Bone marrow (tissue), 2 donors: Measurements from ENCODE around the gene DYNC2LI1.

ENCODE experiments used
- DNase-seq, 2 donors: peaks; one replicate each; lab custom pipeline; 2025; lab: John Stamatoyannopoulos, UW

The DYNC2LI1 gene

DNA sequence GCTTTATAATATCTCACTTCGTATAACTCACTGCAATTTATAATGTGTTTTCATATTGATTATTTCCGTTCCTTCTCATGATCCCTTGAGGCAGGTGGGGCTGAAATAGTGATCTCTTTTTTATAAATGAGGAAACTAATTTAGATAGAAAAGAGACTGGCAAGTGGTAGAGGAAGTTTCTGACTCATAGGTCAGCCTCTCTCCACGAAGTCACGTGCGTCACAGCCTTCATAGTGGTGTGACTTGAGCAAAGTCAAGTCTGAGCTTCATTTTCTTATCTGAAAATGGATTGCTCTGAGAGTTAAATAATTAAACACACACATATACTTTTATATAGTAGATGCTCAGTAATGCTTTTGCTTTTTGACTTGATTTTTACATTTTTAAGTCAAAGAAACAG, 44.9 kb downstream of the DYNC2LI1 start:
- peak in 1 of 2 donors; percentile 14 for DNase-seq

GRCh38 chr2:43819491-43820163, 45.8 kb downstream of the DYNC2LI1 start:
- DNase-seq = no peak

DNA sequence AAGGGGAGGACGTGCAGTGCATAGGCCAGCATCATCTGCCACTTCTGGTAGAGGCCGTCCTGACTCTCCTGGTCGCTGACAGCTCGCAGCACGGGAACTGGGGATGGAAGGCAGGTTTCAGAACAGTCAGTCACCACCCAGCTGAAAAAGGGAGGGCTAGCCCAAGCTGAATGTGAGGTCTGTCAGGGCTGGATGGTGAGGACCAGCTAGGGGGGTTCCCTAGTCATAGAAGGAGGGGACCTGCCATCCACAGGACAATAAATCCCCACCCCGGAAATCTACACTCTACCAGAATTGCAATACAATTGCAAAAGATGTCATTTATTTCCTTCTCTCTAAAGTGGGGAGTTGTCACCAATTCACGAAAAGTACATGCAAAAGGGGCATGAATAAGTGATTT, 49.0 kb downstream of the DYNC2LI1 start:
- DNase-seq = no peak

GRCh38 chr2:43823751-43824150, 49.9 kb downstream of the DYNC2LI1 start:
- DNase-seq = no peak

GRCh38 chr2:43824512-43824911, 50.7 kb downstream of the DYNC2LI1 start:
- DNase-seq = no peak

DNA sequence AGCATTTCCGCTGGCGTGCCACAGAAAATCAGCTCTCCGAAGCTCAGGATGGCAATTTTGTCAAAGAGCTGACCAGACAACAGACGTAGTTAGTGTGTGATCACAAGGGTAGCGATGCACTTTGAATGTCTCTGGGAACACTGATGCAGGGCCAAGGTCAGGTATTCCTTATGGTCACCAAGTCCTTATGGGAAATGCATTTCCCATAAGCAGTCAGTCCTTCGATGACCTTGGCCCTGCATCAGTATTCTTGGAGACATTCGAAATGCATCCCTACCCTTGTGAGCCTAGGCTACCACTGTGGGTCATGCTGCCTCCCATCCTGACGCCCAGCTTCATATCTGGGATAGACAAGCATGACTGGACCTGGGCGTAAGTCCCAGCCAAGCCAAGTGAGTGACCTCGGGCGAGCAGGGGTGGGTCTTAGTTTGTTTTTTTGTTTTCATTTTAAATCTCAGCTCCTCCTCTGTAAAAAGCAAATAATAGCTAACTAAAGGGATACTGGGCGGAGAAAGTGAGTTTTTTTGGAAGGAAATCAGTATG, 51.2 kb downstream of the DYNC2LI1 start:
- no peak for DNase-seq

DNA sequence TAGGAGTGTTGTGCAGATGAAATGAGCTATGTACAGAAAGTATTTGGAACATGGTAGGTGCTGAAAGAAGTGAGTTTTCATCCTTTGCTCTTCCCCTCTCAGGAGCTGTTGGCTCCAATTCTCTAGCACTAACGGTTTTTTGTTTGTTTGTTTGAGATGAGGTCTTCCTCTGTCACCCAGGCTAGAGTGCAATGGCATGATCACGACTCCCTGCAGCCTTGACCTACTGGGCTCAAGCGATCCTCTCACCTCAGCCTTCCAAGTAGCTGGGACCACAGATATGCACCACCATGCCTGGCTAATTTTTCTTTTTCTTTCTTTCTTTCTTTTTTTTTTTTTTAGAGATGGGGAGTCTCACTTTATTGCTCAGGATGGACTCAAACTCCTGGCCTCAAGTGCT, 52.0 kb downstream of the DYNC2LI1 start:
- DNase-seq = no peak

DNA sequence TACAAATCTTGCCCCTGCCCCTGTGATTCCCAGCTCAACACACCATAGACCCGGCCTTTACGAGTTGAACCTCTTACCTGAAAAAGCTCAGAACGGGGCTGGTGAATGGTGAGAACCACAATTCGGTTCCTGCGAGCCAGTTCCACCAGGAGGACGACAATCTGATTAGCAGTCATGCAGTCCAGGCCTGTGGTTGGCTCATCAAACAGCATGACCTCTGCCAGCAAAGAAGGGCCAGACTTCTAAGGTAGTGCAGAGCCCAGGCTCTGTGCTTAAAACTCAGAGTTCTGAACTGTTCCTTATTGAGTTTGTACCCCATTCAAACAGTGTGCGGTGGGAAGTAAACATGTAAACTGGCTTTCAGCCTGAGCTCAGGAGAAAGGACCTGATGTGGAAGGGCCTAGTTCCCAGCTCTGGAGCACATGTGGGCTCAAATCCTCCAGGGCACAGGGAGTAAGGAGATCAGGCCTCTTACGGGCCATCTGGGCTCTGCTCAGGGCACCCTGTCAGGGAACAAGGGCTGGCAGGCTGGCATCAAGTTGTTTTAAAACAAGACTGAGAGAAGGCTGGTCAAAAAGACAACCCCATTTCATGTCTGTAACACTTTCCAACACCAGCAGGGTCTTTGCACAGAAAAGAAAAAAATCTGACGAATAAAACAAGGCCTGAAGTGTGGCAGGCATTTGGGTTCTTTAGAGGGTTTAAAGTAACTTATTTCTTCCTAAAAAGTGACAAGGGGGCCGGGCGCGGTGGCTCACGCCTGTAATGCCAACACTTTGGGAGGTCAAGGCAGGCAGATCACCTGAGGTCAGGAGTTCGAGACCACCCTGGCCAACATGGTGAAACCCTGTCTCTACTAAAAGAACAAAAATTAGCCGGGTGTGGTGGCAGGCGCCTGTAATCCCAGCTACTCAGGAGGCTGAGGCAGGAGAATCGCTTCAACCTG, 52.7 kb downstream of the DYNC2LI1 start:
- no peak for DNase-seq

- DNase-seq = no peak
These were observed 57.9 kb downstream of the DYNC2LI1 start for GRCh38 chr2:43831543-43832294.

- DNase-seq = no peak
These were observed 58.6 kb downstream of the DYNC2LI1 start for GRCh38 chr2:43832457-43832856.

DNA sequence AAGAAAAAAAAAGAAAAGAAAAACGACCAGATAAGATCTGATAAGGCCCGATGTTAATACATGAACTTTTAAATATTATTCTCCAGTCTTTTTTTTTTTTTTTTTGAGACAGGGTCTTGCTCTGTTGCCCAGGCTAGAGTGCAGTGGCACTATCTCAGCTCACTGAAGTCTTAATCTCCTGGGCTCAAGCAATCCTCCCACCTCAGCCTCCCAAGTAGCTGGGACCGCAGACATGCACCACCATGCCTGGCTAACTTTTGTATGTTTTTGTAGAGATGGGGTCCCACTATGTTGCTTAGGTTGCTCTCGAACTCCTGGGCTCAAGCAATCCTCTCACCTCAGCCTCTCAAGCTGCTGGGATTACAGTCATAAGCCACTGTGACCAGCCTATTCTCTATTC, 63.2 kb downstream of the DYNC2LI1 start:
- no peak for DNase-seq

- DNase-seq = no peak
These were observed 64.2 kb downstream of the DYNC2LI1 start for GRCh38 chr2:43837831-43838559.

DNA sequence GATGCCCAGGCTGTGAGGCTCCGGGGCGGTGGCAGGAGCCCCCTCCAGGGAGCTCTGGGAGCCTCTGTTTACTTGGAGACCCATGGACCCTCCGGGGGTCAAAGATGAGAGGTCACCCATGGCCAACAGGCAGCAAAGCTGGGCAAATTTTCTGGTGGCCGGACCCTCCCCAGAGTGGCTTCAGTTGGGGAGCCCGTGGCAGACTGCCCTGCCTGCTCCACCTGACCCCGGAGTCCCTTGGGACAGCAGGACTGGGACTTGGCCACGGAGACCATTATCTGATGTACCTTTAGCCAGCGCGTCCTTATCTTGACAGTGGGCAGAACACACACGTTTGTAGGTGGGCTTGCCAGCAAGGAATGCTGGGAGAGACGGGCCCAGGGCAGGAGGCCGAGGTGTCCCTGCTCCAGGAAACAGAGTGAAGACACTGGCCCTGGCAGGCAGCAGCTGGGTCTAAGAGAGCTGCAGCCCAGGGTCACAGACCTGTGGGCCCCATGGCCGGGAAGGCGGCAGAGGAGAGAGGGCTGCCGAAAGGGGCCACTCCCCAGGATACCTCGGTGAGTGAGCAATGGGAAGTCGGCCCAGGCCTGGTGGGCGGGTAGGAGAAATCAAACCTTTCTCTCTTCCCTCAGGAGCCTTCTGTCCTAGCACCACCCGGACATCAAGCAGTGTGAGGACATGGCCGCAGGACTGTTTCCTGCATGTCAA, 64.9 kb downstream of the DYNC2LI1 start, which contains the start of the genes ABCG5 and ABCG8:
TSS of gene ABCG5 (minus strand) at position 280 of the 708 bp plus-strand sequence. CDS start at position 120, 160 bp downstream.
TSS of gene ABCG8 (plus strand) at position 412 of the 708 bp plus-strand sequence. CDS start at position 495, 83 bp downstream.
- DNase-seq = no peak

DNA sequence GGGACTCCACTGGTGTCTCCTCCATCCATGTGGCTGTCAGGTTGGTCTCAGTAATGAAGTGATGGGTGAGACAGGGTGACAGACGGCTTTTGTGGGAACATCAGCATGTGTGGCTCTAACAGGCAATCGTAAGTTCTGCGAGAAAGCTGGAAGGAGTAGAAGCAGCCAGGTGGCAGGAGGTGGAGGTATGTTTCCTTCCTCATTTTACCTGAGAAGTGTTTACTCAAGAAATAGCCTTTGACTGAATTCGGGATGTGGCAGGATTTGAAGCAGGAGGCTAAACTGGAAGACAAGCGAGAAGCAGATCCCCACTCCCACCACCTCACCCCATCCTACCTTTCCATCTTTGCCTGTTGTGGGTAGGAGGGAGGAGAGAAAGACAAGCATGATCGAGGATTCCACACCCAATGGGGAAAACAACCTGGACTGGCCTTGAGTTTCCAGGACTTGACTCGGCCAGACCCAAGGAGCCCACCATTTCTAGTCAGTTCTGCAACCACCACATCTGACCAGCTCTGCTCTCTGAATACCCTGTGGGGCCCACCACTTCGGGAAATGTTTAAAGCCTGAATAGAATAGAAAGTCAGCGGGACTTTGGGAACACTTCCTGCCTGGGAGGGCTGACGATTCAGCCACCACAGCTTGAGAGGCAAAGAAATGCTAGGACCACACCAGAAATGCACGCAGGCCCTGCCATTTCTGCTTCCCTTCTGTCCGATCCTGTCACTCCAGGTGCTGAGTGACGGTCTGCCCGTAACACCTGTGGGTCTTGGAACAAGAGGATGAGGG, 66.1 kb downstream of the DYNC2LI1 start:
- no peak for DNase-seq

DNA sequence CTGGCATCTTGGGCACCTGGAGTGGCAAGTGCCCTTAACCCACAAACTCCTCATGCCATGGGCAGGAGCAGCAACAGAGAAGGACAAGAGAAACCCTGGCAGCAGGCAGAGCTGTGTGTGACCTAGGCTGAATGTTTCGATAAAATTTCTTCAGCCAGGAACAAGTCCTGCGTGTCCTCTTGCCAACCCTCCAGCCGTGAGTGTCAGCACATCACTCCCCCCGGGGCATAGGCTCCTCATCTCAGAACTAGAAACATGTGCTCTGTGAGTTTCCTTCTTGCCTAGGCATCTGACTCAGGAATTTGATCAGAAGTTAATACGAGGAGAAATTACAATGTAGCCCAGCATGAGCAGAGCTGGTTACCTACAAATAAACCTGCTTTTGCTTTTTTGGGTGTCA, 67.1 kb downstream of the DYNC2LI1 start:
- DNase-seq = no peak

DNA sequence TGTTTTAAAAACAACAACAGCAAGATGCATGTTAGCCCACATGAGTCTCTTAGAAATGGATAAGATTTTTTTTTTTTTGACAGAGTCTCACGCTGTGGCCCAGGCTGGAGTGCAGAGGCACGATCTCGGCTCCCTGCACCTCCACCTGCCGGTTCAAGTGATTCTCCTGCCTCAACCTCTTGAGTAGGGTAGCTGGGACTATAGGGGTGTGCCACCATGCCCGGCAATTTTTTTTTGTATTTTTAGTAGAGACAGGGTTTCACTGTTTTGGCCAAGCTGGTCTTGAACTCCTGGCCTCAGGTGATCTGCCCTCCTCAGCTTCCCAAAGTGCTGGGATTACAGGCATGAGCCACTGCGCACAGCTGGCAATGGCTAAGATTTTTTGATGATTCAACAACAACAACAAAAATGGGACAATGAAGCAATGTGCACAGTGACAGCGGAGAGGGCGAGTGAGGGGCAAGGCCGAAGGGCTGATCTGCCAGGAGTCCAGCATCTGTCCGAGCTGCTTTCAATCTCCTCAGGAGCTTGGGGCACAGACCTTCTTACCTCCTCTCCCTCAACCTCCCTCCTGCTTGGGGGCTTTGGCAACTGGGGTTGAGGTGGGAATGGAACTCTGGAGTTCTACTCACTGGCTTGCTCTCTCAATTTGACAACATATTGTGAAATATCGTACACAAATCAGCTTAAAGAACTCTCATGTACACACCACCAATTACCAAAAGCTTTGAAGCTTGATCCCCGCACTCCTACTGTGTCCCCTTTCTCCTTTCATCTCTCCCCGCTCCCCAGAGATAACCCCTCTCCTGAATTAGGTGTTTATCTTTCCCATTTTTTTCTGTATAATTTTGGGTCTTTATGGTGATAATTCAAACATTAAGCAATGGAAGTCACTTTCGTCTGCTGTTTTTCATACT, 68.4 kb downstream of the DYNC2LI1 start:
- DNase-seq = no peak

- no peak for DNase-seq
These were observed 69.0 kb downstream of the DYNC2LI1 start for GRCh38 chr2:43842866-43843226.

DNA sequence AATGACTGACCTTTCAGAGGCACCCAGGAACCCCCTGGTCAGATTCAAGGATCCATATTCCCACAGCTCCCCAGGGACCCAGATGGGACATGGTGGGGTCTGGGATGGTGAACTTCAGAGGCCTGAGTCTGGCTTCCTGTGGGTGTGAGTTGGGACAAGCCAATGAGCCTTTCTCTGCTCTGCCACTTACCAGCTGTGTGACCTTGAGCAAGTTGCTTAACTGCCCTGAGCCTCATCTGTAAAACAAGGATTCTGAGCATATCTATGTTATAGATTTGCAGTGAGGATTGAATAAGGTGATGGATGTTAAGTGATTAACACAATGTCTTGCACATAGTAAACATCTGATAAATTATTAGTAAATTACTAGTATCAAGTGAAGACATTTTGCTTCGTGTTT, 71.3 kb downstream of the DYNC2LI1 start:
- DNase-seq = no peak
